HG03108 (cell line): ENCODE results near the gene UBD.

ENCODE experiments used
- ATAC-seq: cut with Tn5 transposase; IDR thresholded peaks from one replicate; pipeline ENCODE4 v1.9.1; 2021; ENCODE audit warnings: moderate library complexity; ENCODE audit not compliant: unreplicated experiment

Gene UBD

DNA sequence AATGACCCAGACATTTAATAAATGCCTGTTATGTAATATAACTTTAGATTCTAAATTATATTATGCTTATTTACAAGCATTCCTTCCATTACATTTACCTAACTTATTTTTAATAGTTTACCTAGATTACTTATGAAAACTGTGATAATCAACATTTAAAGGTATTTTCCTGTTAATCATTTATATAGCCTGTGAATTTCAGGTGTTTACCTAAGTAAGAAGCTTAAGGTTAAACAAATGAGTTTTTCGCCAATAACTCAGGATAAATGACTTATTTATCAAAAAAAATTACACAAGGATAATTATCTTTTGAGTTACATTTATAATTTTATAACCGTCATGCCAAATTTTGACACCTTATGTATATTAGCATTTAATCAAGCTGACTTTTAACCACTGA is 35.5 kb downstream of the UBD start:
- no peak for ATAC-seq

- no peak for ATAC-seq
Observed at GRCh38 chr6:29522227-29522626, 37.3 kb downstream of the UBD start.

- no peak for ATAC-seq
Observed at GRCh38 chr6:29521006-29521680, 38.4 kb downstream of the UBD start.

- ATAC-seq: no peak
Observed at GRCh38 chr6:29520232-29520631, 39.3 kb downstream of the UBD start.

- ATAC-seq: no peak
Observed at GRCh38 chr6:29519291-29520010, 40.1 kb downstream of the UBD start.

DNA sequence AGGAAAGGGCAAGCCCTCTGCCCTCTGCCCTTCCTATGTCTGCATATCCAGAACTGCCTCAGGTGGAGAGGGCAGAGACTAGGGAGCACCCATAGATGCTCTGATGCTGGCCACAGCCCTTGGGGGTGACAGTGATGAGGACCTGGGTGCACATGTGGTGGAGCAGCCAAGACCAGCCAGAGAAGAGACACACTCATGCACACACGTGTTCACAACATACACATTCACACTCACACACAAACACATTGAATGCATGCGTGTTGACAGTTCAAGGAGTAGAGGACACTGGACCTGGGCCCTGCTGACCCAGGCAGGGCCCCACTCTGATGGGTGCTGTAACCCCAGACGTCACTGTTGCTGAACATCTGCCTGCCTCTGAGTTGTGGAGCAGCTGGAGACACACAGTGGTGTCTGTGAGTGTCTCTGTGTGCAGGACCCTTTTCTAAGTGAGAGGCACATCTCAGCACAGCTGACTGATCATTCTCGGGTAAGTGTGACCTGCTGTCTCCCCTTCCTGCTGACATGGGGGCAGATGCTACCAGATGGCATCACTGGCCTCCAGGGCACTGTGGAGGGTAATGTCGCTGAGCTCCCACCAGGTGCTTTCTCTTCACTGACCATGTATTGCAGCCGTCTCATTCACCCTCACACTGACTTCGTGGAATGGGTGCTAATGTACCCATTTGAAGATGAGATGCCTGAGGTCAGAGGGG is 41.6 kb downstream of the UBD start:
- ATAC-seq: no peak

- no peak for ATAC-seq
Observed at GRCh38 chr6:29517245-29517644, 42.3 kb downstream of the UBD start.

DNA sequence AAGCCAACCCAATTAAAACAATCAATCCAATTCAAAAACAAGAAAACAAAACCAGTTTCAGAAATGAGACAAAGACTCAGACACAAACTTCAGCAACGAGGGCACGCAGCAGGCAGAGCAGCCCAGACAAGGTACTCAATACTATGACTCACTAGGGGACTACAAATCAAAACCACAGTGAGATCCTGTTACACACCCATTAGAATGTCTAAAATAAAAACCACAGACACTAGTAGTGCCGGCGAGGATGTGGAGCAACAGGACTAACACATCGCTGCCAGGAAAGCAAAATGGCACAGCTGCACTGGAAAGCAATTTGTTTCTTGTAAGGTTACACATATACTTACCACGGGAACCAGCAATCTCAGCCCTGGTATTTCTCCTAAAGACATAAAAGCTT is 43.4 kb downstream of the UBD start:
- no peak for ATAC-seq

GRCh38 chr6:29510746-29511300 is 48.7 kb downstream of the UBD start:
- ATAC-seq: no peak

DNA sequence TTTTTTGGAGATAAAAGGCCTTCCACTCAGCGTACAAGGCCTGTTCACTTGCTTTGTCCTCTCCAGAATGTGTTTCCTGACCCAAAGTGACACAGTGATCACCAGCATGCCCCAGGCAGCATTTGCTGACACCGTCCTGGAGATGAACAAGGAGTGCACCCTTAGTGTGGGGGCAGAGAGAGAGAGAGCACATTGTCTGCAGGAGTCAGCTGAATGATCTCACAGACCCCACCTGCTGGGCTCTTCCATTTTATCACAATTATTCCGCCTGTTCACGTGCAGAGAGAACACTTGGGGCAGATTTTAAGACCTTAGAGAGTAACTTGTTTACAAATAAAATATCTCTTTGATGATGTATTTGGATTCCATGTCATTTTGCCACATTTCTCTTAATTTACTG is 49.3 kb downstream of the UBD start:
- ATAC-seq: no peak

- ATAC-seq: no peak
Observed at GRCh38 chr6:29509711-29510110, 49.8 kb downstream of the UBD start.

DNA sequence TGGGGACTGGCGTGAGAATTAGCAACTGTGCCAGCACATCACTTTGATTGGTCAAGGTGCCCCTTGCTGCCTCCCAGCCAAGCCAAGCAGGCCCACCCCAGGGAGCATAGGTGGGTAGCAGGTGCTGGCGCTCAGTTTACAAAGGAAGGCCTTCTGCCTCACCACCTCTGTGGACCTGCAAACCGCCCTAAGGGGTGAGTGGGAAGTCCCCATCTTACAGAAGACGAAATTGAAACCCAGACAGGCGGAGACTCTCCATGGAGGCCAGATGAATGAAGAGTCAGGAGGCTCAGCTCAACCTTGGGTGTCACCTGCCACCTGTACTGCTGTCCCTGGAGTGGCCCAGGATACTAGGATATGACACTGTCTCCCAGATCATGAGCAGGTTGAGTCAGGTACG is 50.3 kb downstream of the UBD start:
- peak; percentile 78 for ATAC-seq

DNA sequence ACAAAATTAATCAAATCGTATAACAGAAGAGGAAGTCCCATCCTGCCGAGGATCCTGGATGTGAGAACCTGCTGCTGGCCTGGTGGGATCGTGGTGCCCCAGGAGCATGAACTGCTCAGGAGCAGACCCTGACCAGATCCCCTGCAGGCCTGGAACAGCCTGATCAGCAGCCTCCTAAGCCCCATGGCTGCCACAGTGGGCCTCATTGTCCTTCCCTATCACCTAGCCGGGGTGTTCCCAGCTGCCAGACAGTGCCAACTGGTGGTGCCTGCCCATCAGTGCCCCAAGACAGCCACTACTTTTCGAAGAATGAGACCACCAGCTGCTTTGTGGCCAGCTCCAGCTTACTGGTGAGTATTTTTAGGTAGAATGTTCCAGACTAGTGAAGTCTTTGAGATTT is 52.2 kb downstream of the UBD start:
- no peak for ATAC-seq

DNA sequence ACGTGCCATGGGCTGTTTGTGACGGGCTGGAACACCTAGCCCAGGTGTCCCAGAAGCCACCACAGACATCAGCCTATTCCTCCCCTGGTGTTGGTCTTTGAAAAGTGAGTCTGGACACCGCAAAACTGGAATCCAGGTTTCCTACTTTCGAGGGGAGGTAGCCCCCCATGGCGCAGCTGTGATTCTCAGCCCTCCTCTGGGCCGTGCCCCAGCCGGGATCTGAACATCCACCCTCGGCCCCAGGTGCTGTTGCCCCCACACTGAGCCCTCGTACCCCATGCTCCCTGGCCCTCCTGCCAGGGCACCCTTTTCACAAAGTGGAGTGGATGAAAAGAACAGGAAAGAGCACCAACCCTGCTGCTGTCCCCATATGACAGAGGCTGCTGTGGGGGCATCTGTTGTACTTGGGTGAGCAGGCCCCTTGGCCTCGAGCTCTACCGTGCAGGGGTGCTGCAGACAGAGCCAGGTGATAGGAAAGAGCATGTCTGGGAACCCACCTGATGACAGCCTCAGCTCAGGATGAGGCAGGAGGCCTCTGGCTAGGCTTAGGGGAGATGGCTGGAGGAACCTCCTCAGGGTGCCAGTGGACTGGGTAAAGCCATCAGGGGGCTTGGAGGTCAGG is 53.0 kb downstream of the UBD start:
- no peak for ATAC-seq

- ATAC-seq: no peak
Observed at GRCh38 chr6:29505808-29506207, 53.7 kb downstream of the UBD start.
